Fibroblast of skin of left biceps (primary cell): ENCODE data around the gene NPFF.

ENCODE experiments used
- DNase-seq, 2 experiments: peaks; one replicate each; pipeline ENCODE4 v3.0.0-alpha.2; 2013; ENCODE audit warnings: low read depth in 2 of 2

The NPFF gene

DNA sequence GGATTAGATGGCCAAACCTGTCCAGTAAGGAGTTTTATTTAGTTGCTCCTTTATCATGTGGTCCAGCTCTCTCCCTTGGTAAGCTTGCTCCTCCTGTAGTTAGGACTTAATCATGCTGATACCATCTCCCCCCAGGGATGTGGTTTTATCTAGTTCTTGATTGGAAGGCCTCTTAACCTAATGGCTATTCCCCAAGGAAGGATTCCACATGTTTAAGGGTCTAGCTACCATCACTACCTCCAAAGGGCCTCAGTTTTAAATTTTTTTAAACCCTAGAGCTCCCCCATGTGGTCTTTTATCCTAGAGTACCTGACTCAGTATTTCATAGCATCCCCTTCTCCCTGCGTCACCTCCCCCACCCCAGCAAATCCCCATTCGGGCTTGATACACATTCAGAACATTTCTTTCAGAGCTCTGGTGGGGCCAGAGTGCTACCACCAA, 30.5 kb downstream of the NPFF start:
- no peak for DNase-seq

DNA sequence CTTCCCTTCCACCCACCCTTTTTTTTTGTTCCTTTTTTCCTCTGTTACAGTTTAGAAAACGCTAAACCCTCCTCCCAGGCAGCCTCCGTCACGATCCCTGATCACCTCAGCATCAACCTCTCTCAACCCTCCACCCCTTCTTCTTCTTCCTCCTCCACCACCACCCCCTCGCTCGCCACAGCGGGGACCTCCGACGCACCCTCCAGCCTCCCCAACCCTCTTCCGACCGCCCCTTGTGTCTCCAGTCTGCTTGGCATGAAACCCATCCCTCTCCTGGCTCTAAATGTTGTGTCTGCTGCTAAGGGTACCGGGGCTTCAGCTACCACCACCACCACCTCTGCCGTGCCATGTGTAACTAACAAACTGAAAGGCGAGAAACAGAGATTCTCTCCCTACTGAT, 32.5 kb downstream of the NPFF start:
- DNase-seq: no peak

DNA sequence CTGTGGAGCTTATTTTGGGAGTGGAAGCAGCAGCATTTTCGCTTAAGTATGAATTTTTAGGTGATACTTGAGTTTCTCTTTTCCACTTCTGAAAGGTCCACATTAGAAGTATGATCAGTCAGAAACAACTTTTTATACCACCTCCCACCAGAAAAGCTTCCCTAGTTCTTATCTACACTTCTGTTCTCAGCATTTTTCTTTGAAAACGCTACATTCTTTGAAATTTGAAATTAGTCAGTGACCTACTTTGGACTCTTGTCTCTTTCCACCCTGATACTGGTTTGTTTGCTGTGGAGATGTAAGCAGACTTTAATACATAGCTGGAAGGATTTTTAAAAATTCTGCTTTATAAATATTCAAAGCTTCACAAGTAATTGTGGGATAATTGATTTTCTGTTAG, 33.2 kb downstream of the NPFF start:
- no peak for DNase-seq

DNA sequence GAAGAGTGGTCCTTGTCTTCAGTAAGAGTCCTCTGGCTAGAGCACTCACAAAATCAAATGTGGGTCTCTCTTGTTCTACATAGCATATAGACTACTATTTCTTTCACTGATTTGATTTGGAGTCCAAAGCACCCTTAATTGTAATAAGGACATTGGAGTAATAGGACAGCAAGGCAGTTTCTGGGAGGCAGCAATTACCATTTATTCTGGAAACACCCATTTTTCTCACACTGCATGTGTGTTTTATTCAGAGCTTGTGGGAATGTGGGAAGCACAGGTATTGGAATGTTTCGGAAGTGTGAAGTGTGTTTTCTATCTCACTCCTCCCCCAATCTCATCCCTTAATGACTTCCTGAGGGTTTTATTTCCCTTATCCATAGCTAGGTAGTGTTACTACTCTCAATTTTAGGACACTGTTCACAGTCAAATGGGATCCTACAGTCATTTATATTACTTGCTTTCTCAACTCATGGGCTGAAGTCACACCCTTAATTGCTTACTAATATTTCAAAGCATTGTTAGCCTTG, 35.2 kb downstream of the NPFF start:
- DNase-seq: no peak

DNA sequence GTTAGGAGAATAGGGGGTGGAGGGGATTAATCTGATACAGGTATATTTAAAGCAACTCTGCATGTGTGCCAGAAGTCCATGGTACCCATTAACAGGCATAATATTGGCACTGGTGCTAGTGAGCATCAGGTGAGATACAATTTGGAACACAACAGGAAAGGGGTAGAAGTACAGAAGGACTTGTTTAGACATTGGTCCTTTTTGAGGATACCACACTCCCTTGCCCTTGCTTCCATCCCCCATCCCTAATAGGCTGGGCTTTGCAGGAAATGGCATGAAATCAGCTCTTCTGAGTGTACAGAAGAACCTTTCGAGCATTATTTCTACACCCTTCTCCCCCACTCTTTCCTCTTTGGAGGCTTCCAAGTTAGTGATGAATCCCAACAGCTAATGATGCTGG, 39.0 kb downstream of the NPFF start:
- DNase-seq: no peak

DNA sequence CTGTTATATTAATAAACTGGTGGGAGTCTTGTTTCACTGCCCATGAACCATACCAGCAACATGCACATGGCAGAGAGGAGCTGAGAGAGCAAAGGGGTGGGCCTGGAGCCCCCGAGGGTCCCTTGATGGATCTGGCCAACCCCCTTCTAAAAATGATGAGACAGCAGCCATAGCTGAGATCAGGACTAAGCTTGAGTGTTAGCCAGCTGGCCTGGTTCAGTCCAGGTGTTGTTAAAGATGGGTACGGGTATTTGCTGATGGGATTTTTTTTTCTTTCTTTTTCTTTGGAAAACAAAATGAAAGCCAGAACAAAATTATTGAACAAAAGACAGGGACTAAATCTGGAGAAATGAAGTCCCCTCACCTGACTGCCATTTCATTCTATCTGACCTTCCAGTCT, 39.4 kb downstream of the NPFF start:
- DNase-seq: no peak

DNA sequence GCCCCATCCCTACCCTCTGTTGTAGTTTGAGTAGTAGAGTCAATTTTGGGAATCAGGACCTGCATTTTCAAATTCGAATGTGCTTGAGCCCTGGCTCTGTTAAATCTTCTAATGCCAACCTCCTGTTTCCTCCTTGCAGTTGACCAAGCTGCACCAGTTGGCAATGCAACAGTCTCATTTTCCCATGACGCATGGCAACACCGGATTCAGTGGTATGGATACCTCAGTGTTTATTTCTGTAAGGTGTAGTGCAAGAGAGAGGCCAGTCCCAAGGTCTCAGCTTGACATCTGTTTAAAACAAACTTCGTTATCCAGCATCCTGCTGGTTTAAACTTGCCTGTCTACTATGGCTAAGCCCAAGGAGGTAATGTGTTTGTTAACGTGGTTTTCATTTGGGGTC, 40.2 kb downstream of the NPFF start:
- DNase-seq: no peak

DNA sequence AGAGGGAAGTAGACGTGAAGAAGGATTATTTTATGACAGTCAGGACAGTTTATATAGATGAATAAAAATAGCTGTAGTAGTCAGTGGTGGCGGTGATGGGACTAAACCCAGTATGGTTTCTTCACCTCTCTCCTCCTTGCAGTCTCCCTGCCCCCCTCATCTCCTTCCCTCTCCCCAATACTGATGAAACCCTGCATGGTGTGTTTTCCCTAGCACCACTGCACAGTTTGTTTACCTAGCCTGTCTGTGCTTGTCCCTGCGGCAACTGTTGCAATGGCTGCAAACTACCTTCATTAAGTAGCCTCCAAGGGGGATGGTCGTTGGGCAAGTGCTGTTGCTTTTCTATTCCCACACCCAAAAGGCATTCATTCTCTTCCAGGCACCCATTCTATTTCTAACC, 40.6 kb downstream of the NPFF start:
- no peak for DNase-seq

DNA sequence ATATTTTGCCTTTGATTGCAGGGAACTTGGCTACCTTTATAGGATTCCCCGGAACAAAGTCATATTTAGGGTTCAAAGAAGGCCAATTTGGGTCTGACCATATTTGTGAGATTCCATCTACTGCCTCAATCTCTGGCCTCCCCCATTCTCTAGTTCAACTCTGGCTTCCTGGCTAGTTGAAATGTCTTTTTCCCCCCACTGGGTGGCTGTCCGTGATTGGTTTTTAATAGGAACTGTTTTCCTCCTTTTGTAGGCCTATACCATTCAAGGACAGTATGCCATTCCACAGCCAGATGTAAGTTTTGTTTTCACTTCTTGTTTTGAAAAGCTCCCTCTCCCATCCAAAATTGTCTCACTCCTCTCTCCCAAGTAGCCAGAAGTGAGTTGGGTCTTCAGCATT, 41.6 kb downstream of the NPFF start:
- no peak for DNase-seq

DNA sequence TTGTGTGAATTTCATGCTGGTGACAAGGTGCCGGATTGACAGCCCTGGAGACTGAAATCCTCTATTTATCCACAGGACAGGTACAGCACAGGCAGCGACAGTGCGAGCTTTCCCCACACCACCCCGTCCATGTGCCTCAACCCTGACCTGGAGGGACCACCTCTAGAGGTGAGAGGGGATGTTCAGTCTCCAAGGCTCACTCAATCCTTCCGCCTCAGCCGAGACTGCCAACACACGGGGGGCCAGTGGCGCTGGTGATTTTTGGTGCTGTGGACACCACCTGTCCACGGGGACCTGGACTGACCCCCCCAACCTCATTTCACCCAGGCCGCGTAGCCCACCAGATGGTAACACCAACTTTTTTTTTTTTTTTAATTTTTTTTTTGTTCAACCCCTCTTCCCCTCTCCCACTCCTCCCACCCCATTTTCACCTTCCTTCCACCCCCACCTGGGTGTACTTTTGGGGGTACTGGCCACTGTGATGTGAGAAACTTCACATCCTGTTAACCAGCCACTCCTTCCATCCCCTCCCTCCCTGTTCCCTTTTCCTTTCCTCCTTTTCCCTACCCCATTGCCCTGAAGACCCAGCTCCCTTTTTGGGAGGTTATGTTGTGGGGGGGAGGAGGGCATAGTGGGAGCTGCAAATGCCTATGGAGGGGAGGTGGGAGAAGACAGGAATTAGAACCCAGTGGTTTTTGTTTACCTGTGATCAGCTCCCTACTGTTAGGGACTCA, 42.4 kb downstream of the NPFF start:
- DNase-seq: no peak

DNA sequence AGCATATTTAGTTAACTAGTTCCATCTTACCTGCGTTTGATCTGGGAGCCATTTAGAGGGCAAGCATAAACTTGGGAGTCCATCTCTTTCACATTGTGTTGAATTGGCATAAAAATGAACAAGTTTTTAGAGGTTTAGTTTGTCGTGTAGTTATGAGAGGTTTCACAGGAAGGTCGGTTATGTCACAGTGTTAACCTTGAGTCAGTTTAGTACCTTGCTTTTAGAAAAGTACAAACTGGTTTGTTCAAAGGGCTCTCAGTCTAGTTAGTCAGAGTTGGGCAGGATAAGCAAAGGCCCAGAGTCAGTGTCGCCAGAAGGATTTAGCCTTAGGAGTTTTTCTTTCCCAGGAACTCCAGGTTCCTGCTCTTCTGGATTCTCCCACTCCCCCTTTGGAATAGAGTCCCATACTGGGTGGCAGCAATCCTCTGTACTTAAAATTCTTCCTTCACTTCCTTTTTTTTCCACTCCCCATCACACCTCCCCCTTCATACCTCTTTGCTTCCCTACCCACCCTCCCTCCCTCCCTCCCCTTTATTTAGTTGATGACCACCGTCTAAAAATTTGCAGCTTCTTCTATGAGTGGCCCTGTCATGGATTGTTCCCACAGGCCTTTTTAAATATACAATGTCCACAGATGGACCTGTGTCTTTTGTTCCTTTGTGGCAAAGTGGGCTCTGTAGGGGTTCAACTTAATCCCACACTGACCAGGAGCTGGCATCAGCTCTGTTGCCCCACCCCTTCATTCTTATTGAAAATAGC, 43.3 kb downstream of the NPFF start:
- DNase-seq: no peak

DNA sequence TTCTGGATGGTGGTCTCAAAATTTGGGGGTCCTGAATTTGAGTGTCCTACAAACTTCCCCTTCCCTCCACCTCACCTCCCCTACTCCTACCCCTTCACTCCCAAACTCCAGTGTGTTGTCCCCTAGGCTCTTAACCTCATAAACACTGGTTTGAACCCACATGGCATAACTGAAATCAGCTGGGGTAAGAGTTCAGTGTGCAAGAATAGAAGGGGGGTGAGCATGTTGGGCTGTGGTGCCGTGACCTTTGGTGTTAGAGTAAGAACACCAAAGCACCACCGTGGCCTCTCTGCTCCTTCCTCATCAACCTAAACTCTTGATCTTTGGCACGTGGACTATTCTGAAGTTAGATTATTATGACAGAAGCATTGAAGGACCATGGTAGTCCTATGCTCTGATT, 44.3 kb downstream of the NPFF start:
- DNase-seq: no peak

DNA sequence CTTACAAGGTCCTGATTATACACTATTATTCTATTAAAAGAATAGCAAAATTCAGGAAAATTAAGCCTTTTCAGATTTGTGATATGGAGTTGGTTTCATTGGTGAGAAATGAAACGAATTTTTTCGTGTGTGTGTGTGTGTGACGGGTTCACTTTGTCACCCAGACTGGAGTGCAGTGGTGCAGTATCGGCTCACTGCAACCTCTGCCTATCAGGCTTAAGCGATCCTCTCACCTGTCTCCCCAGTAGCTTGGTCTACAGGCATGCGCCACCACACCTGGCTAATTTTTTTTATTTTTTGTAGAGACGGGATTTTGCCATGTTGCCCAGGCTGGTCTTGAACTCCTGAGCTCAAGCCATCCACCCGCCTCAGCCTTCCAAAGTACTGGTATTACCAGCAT, 45.7 kb downstream of the NPFF start:
- no peak for DNase-seq

DNA sequence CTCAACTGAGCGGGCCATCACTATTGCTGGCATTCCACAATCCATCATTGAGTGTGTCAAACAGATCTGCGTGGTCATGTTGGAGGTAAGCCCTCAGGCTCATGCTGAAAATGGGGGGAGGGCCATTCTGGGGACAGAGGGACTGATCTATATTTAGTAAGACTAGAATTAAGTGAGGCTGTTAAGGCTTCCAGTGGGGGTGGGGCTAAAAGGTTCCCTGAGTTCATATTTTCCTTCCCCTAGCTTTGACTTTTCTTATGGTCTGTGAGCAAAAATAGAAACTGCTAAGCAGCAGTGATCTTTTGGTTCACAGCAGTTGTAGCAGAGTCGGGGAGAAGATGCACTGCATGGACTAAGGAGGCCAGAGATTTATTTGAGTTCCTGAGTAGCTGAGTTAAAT, 46.2 kb downstream of the NPFF start:
- no peak for DNase-seq

DNA sequence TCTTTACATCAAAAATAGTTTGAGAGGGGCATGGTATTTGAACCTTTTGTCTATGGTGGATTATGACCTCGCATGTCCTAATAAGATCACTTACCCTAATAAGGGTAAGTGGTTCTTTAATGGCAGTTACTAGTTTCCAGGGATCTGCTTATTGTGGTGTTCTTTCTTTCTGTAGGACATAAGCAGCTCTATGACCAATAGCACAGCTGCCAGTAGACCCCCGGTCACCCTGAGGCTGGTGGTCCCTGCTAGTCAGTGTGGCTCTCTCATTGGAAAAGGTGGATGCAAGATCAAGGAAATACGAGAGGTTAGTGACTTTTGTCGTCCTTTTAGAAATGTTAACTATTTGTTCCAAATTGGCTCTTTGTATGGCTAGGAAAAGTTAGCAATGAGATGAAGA, 48.2 kb downstream of the NPFF start:
- DNase-seq: no peak
